Neuronal stem cell (in vitro differentiated cells): ENCODE results near the gene METAP1D.
"Not testable (repeated sequence)": the region's sequence is repeated elsewhere in the genome, so short reads cannot be mapped to it uniquely, and the experiment has no call there.

Experiments used
- DNase-seq: peaks from one replicate; pipeline ENCODE4 v3.0.0-alpha.2; 2013; ENCODE audit warnings: low spot score
- H2AFZ ChIP-seq: one replicate; pipeline ENCODE4 v1.6.1; 2013; ENCODE audit warnings: mild to moderate bottlenecking, low read length, inconsistent platforms
- H2AK5ac ChIP-seq: 2 replicates; pipeline ENCODE4 v1.6.1; 2013; ENCODE audit warnings: low read depth, mild to moderate bottlenecking, inconsistent platforms, low read length, moderate library complexity, mixed read lengths
- H2BK120ac ChIP-seq: 2 replicates; pipeline ENCODE4 v1.6.1; 2013; ENCODE audit warnings: low read depth, mild to moderate bottlenecking, inconsistent platforms, low read length, moderate library complexity, mixed read lengths
- H2BK12ac ChIP-seq: one replicate; pipeline ENCODE4 v1.6.1; 2013; ENCODE audit warnings: low read length, inconsistent platforms
- H2BK15ac ChIP-seq: 2 replicates; pipeline ENCODE4 v1.6.1; 2013; ENCODE audit warnings: mild to moderate bottlenecking, low read length, inconsistent platforms, mixed read lengths
- H2BK5ac ChIP-seq: one replicate; pipeline ENCODE4 v1.6.1; 2013; ENCODE audit warnings: inconsistent platforms, mild to moderate bottlenecking, low read length, moderate library complexity
- H3K14ac ChIP-seq: one replicate; pipeline ENCODE4 v1.6.1; 2013; ENCODE audit warnings: low read length, inconsistent platforms
- H3K18ac ChIP-seq: 2 replicates; pipeline ENCODE4 v1.6.1; 2013; ENCODE audit warnings: low read length, inconsistent platforms
- H3K23ac ChIP-seq: 2 replicates; pipeline ENCODE4 v1.6.1; 2013; ENCODE audit warnings: low read depth, mild to moderate bottlenecking, mixed read lengths, low read length, inconsistent platforms; ENCODE audit not compliant: poor library complexity
- H3K27ac ChIP-seq: replicated peaks from 3 replicates; pipeline ENCODE4 v1.5.1; 2013; ENCODE audit warnings: low read length, inconsistent platforms
- H3K27me3 ChIP-seq, 3 experiments: 2 replicates each; pipeline ENCODE4 v1.6.1; 2013; ENCODE audit warnings: low read length in 3 of 3, mild to moderate bottlenecking in 2 of 3, inconsistent platforms in 1 of 3, low read depth in 1 of 3, mixed read lengths in 1 of 3, moderate library complexity in 1 of 3; ENCODE audit not compliant: control insufficient read depth in 3 of 3, insufficient read depth in 3 of 3
- H3K36me3 ChIP-seq, 2 donors: replicated peaks in 1 of 2; 2 replicates each; pipeline ENCODE4 v1.6.1; 2013; ENCODE audit warnings: low read length in 2 of 2; ENCODE audit not compliant: control insufficient read depth in 2 of 2, insufficient read depth in 2 of 2
- H3K4ac ChIP-seq: 2 replicates; pipeline ENCODE4 v1.6.1; 2013; ENCODE audit warnings: inconsistent platforms, mild to moderate bottlenecking, low read length, moderate library complexity
- H3K4me1 ChIP-seq, 2 donors: 1 replicate in 1 of 2; 2 replicates in 1 of 2; pipeline ENCODE4 v1.6.1; 2013; ENCODE audit warnings: low read length in 2 of 2, low read depth in 1 of 2; ENCODE audit not compliant: control insufficient read depth in 2 of 2, insufficient read depth in 1 of 2
- H3K4me2 ChIP-seq: one replicate; pipeline ENCODE4 v1.6.1; 2013; ENCODE audit warnings: mild to moderate bottlenecking, low read length, inconsistent platforms; ENCODE audit not compliant: insufficient read depth, poor library complexity, severe bottlenecking
- H3K4me3 ChIP-seq, 2 donors: 2 replicates each; pipeline ENCODE4 v1.5.1; 2013; ENCODE audit warnings: low read length in 2 of 2, mild to moderate bottlenecking in 2 of 2, inconsistent platforms in 1 of 2, moderate library complexity in 1 of 2
- H3K79me1 ChIP-seq: one replicate; pipeline ENCODE4 v1.6.1; 2013; ENCODE audit warnings: low read depth, mild to moderate bottlenecking, inconsistent platforms, low read length, moderate library complexity
- H3K9ac ChIP-seq: one replicate; pipeline ENCODE4 v1.6.1; 2013; ENCODE audit warnings: mild to moderate bottlenecking, low read depth, low read length, inconsistent platforms; ENCODE audit not compliant: poor library complexity
- H3K9me3 ChIP-seq, 2 donors: replicated peaks in 1 of 2; 2 replicates each; pipeline versions ENCODE3 to v1.6.1; 2013; ENCODE audit warnings: low read length in 2 of 2, mild to moderate bottlenecking in 2 of 2, inconsistent platforms in 1 of 2, low read depth in 1 of 2, mixed read lengths in 1 of 2, moderate library complexity in 1 of 2; ENCODE audit not compliant: control insufficient read depth in 2 of 2, insufficient read depth in 1 of 2
- H4K8ac ChIP-seq: one replicate; pipeline ENCODE4 v1.6.1; 2013; ENCODE audit warnings: low read depth, mild to moderate bottlenecking, inconsistent platforms, low read length, moderate library complexity
- H4K91ac ChIP-seq: one replicate; pipeline ENCODE4 v1.6.1; 2013; ENCODE audit warnings: low read length, low read depth, mild to moderate bottlenecking, inconsistent platforms; ENCODE audit not compliant: poor library complexity
- WGBS, 2 donors: extraction: QIAGEN DNeasy Blood & Tissue Kit; methylation state at CpG; one replicate each; pipeline ENCODE4 v1.1.7; 2013; ENCODE audit warnings: missing lambda C conversion rate in 2 of 2, mixed read lengths in 1 of 2; ENCODE audit not compliant: insufficient read length in 2 of 2, insufficient replicate concordance in 1 of 2; ENCODE audit errors: extremely low coverage in 2 of 2; 5-methylcytosine and 5-hydroxymethylcytosine counted together

Gene METAP1D

DNA sequence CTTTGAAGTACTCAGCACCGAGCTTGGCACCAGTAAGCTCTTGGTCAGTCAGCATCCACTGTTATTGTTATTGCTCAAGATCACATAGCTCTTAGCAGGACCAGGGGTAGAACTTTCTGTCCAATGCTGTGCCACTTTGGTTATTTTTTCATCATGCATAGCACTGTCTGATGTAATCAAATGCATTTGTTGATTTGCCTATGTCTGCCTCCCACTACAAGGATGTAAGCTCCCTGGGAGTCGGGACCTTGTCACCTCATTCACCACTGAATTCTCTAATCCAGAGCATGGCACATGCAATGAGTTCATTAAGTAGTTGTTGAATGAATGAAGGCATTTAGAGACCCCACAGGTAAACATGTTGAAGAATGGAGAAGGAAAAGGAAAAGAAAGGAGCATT, 56.5 kb downstream of the METAP1D start:
- Histone ChIP-seq H3K9me3 (no peaks in the 10 kb centered on the region), H3K27me3 (no peaks in the 10 kb centered on the region), H2BK12ac (no peak overlapping the region), H2AFZ (no peak overlapping the region), H3K4ac (no peak overlapping the region), H3K27ac (no peak overlapping the region), H2BK5ac (no peak overlapping the region), H3K36me3 (no peaks in the 10 kb centered on the region), H3K4me3 (no peak overlapping the region), H4K8ac (no peak overlapping the region), H3K14ac (no peak overlapping the region), H2AK5ac (no peak overlapping the region), H4K91ac (no peak overlapping the region), H2BK120ac (no peak overlapping the region), H2BK15ac (no peak overlapping the region), H3K18ac (no peak overlapping the region), H3K9ac (no peak overlapping the region), H3K4me1 (peaks cover 0 to 5% of the 10 kb centered on the region in 2 donors), H3K79me1 (no peaks in the 10 kb centered on the region), H3K23ac (no peak overlapping the region), H3K4me2 (no peak overlapping the region)
- no peak for DNase-seq
- no CpG with 5 or more reads among the region's 2 CpGs for WGBS, 2 donors

DNA sequence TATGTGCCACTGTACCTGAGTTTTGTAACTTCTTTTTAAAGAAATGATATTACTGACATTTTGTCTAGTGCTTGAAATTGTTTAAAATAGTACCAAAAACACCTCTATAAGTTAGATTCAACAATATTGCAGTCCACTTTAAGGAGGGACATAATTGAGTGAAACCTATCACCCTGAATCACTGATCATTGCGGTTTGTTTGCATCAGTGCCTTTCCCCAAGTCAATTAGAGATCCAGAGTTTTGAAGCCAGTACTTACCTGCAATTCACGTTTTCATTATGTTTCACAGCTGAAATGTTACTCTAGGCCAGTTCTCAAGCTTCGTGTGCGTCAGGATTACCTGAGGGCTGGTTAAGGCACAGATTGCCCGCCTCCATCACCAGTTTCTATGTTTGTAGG, 58.9 kb downstream of the METAP1D start:
- no peak overlapping the region for H3K4me2 ChIP-seq
- H3K27ac ChIP-seq: no peak overlapping the region
- H3K4me3 ChIP-seq: no peak overlapping the region
- no peaks in the 10 kb centered on the region for H3K79me1 ChIP-seq
- H3K9ac ChIP-seq: no peak overlapping the region
- no peak overlapping the region for H3K23ac ChIP-seq
- DNase-seq: no peak
- H2AFZ ChIP-seq: no peak overlapping the region
- no peak overlapping the region for H4K8ac ChIP-seq
- H3K36me3 ChIP-seq: no peaks in the 10 kb centered on the region
- H3K18ac ChIP-seq: no peak overlapping the region
- H3K4me1 ChIP-seq: peaks cover 0 to 8% of the 10 kb centered on the region in 2 donors
- H2BK12ac ChIP-seq: no peak overlapping the region
- H4K91ac ChIP-seq: no peak overlapping the region
- no peak overlapping the region for H3K14ac ChIP-seq
- no peaks in the 10 kb centered on the region for H3K27me3 ChIP-seq
- H2BK5ac ChIP-seq: no peak overlapping the region
- no peak overlapping the region for H3K4ac ChIP-seq
- no peak overlapping the region for H2BK120ac ChIP-seq
- H2BK15ac ChIP-seq: no peak overlapping the region
- no CpG with 5 or more reads among the region's 5 CpGs for WGBS, 2 donors
- no peaks in the 10 kb centered on the region for H3K9me3 ChIP-seq
- no peak overlapping the region for H2AK5ac ChIP-seq

DNA sequence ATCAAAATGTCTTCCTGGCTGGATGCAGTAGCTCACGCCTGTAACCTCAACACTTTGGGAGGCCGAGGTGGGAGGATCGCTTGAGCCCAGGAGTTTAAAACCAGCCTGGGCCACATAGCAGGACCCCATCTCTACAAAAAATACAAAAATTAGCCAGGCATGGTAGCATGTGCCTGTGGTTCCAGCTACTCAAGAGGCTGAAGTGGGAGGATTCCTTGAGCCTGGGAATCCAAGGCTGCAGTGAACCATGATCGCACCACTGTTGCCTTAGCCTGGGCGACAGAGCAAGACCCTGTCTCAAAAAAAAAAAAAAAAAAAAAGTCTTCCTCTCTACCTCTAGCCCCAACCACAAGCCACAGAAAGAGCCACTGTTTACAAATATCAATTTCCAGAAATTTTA, 60.4 kb downstream of the METAP1D start:
- not testable (repeated sequence) for H3K14ac ChIP-seq, H3K18ac ChIP-seq, H2BK12ac ChIP-seq, H3K27me3 ChIP-seq, H3K79me1 ChIP-seq, H3K23ac ChIP-seq, H3K4me2 ChIP-seq, H2AFZ ChIP-seq, H3K27ac ChIP-seq, H2BK15ac ChIP-seq, H2AK5ac ChIP-seq, H3K4ac ChIP-seq, H3K36me3 ChIP-seq, H4K91ac ChIP-seq, DNase-seq, H3K4me3 ChIP-seq, H2BK120ac ChIP-seq, H4K8ac ChIP-seq, H2BK5ac ChIP-seq, H3K9me3 ChIP-seq, H3K9ac ChIP-seq, H3K4me1 ChIP-seq
- no CpG with 5 or more reads among the region's 5 CpGs for WGBS, 2 donors

DNA sequence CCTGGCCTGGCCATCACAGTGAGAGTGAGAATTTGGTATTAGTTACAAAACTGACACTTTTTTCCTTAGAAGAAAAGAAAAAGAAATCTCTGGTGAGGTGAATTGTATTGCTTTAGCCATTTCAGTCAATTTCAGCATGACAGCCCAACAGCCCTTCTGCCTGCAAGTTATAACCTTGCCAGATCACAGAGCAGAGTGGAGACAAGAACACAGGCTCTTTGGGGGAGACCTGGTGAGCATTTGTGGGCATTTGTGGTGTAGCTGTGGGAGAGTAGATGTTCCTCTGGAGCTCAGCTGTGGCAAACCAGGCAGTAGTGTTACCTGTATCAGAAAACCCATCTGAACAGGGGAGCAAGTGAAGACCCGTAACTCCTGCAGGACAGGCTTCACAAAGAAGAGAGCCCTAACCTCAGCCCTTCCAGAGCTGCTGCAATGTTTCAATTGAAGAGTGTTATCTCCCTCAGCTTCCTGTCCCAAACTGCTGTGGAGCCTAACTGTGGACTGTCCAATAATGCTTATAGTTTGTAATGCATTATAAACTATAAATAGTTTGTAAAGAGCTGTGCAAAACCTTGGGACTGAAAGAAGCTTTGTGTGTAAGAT, 62.8 kb downstream of the METAP1D start:
- no peaks in the 10 kb centered on the region for H3K27me3 ChIP-seq
- H3K23ac ChIP-seq: no peak overlapping the region
- H3K27ac ChIP-seq: no peak overlapping the region
- H3K9ac ChIP-seq: no peak overlapping the region
- H3K36me3 ChIP-seq: no peaks in the 10 kb centered on the region
- H3K79me1 ChIP-seq: no peaks in the 10 kb centered on the region
- no peak overlapping the region for H2AFZ ChIP-seq
- H3K4me1 ChIP-seq: peaks cover 0 to 9% of the 10 kb centered on the region in 2 donors
- H4K91ac ChIP-seq: no peak overlapping the region
- WGBS, 2 donors: no CpG with 5 or more reads among the region's 1 CpG
- no peak overlapping the region for H2AK5ac ChIP-seq
- no peak overlapping the region for H3K4me3 ChIP-seq
- no peak for DNase-seq
- no peak overlapping the region for H2BK12ac ChIP-seq
- H3K9me3 ChIP-seq: no peaks in the 10 kb centered on the region
- no peak overlapping the region for H3K14ac ChIP-seq
- H2BK120ac ChIP-seq: no peak overlapping the region
- H3K18ac ChIP-seq: no peak overlapping the region
- no peak overlapping the region for H2BK5ac ChIP-seq
- no peak overlapping the region for H3K4me2 ChIP-seq
- H4K8ac ChIP-seq: no peak overlapping the region
- no peak overlapping the region for H3K4ac ChIP-seq
- H2BK15ac ChIP-seq: no peak overlapping the region
